8988T (cell line): ENCODE data around the gene SPATA12.

Source experiments
- DNase-seq: peaks from one replicate; pipeline ENCODE4 v3.0.0; 2011

Gene SPATA12

DNA sequence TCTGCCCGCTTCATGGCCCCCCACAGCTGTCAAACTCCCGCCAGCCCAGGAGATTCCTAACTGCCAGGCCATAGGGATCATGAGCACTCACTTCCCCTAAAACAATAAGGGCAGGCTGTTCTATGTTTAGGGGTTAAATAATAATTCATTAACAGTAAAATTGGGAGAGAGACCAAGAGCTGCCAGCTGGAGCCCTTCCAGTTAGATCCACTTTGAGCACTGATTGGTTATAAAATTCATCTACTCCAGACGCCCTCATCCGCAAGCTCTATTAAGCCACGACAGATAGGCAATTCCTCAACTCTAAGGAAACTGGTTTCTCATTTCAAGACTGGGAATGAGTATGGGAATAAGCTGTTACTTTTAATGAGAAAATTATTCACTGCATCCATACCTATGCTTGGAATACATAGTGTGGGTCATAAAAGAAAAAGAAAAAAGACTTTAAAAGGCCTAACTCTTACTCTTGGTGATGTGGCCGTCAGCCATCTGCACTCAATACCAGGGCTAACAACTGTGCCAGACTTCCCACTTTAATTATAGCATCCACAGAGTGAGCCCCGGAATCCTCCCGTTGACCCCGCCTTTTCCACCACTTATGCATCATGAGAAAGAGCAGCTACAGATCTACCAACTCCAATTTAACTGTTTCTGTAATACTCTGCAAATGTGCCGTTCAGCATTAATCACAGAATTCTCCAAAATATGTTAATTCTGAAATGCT is 60.1 kb downstream of the SPATA12 start:
- DNase-seq, result no peak
